CD4-positive, alpha-beta T cell treated with Interleukin-6 at 100 ng/mL for 8 hours (primary cell): ENCODE measurements around the gene SLX4.

ENCODE experiments used
- DNase-seq: peaks from one replicate; pipeline ENCODE4 v3.0.0-alpha.2; 2020; ENCODE audit warnings: mixed read lengths, low spot score

Gene SLX4

GRCh38 chr16:3580251-3580651 is 31.2 kb downstream of the SLX4 start:
- DNase-seq: no peak

GRCh38 chr16:3579776-3580175 is 31.6 kb downstream of the SLX4 start:
- DNase-seq: no peak

GRCh38 chr16:3578610-3579551 is 32.5 kb downstream of the SLX4 start:
- peak; percentile 62 for DNase-seq

- peak; percentile 63 for DNase-seq
Observed at GRCh38 chr16:3578121-3578520, 33.3 kb downstream of the SLX4 start.

GRCh38 chr16:3577302-3577752 is 34.1 kb downstream of the SLX4 start, which contains the start of gene NLRC3:
Gene NLRC3, minus strand, starts transcription at chr16:3577403. Its CDS starts 12,367 bp downstream, at chr16:3565036.
- peak; percentile 52 for DNase-seq

- peak; percentile 24 for DNase-seq
Observed at GRCh38 chr16:3576211-3576610, 35.2 kb downstream of the SLX4 start.

GRCh38 chr16:3575491-3575890 is 35.9 kb downstream of the SLX4 start:
- no peak for DNase-seq

GRCh38 chr16:3574195-3574594 is 37.2 kb downstream of the SLX4 start:
- DNase-seq: no peak

GRCh38 chr16:3573146-3573815 is 38.1 kb downstream of the SLX4 start:
- no peak for DNase-seq

- no peak for DNase-seq
Observed at GRCh38 chr16:3570420-3571062, 40.9 kb downstream of the SLX4 start.

GRCh38 chr16:3569851-3570250 is 41.6 kb downstream of the SLX4 start:
- DNase-seq: no peak

- no peak for DNase-seq
Observed at GRCh38 chr16:3566990-3567389, 44.4 kb downstream of the SLX4 start.

GRCh38 chr16:3564889-3565141 is 46.6 kb downstream of the SLX4 start:
- no peak for DNase-seq

GRCh38 chr16:3564130-3564888 is 47.1 kb downstream of the SLX4 start:
- DNase-seq: no peak

- no peak for DNase-seq
Observed at GRCh38 chr16:3562914-3563480, 48.4 kb downstream of the SLX4 start.

GRCh38 chr16:3561626-3562025 is 49.8 kb downstream of the SLX4 start:
- no peak for DNase-seq

- no peak for DNase-seq
Observed at GRCh38 chr16:3554351-3554928, 57.0 kb downstream of the SLX4 start.

- no peak for DNase-seq
Observed at GRCh38 chr16:3553138-3553923, 58.1 kb downstream of the SLX4 start.

GRCh38 chr16:3550851-3551847 is 60.3 kb downstream of the SLX4 start:
- DNase-seq: no peak
